ENCODE results near the gene MX1.
"Not testable (repeated sequence)": the region's sequence is repeated elsewhere in the genome, so short reads cannot be mapped to it uniquely, and the experiment has no call there.

GRCh38 chr21:41423305-41423636 is 2.8 kb upstream of the MX1 start:
- not testable (repeated sequence) for TF ChIP-seq CTCF, POLR2A (IDR thresholded peaks at IDR 0.05)
